Activated naive CD4-positive, alpha-beta T cell treated with anti-CD3 and anti-CD28 coated beads, Interleukin-2, amount 10 ng/mL, durations not matched to agents 7 days and 5 days (primary cell): ENCODE data around the gene ABLIM1.

ENCODE experiments used
- CTCF ChIA-PET: fragments of 350-600 bp; sonication (Branson Sonifier 250); formaldehyde crosslinking; loops from one replicate; lab custom pipeline; 2021; ENCODE audit warnings: antibody characterized with exemption; lab: Charles Lee
- DNase-seq: peaks from one replicate; pipeline ENCODE4 v3.0.0-alpha.2; 2020
- H3K27ac Mint-ChIP-seq: one replicate; pipeline ENCODE4 v1.8.0; 2021; ENCODE audit warnings: mild to moderate bottlenecking, moderate library complexity, mixed read lengths
- H3K27me3 Mint-ChIP-seq: one replicate; pipeline ENCODE4 v1.8.0; 2021; ENCODE audit warnings: mild to moderate bottlenecking, mixed read lengths
- H3K36me3 Mint-ChIP-seq: one replicate; pipeline ENCODE4 v1.8.0; 2021; ENCODE audit warnings: mixed read lengths
- H3K4me1 Mint-ChIP-seq: one replicate; pipeline ENCODE4 v1.8.0; 2021; ENCODE audit warnings: mixed read lengths
- H3K4me3 Mint-ChIP-seq: one replicate; pipeline ENCODE4 v1.8.0; 2021; ENCODE audit warnings: mild to moderate bottlenecking, moderate library complexity, mixed read lengths
- H3K9me3 Mint-ChIP-seq: one replicate; pipeline ENCODE4 v1.8.0; 2021; ENCODE audit warnings: mixed read lengths

ABLIM1 gene

GRCh38 chr10:114384181-114384580, 273.9 kb downstream of the ABLIM1 start:
- H3K9me3 Mint-ChIP-seq = no peaks in the 10 kb centered on the region
- peaks cover 6% of the 10 kb centered on the region for H3K4me1 Mint-ChIP-seq
- peaks cover 36% of the 10 kb centered on the region for H3K27me3 Mint-ChIP-seq
- no peaks in the 10 kb centered on the region for H3K36me3 Mint-ChIP-seq
- no peak overlapping the region for H3K27ac Mint-ChIP-seq
- CTCF ChIA-PET = no interaction called here
- no peak for DNase-seq
- no peak overlapping the region for H3K4me3 Mint-ChIP-seq
